Common myeloid progenitor, CD34-positive (primary cell): Measurements from ENCODE around the gene NLRP1.

Experiments
- CTCF ChIA-PET: fragments of 350-600 bp; sonication (Branson Sonifier 250); formaldehyde crosslinking; loops from one replicate; lab custom pipeline; 2021; ENCODE audit warnings: antibody characterized with exemption; lab: Charles Lee
- POLR2A ChIA-PET: fragments of 350-600 bp; sonication (Branson Sonifier 250); formaldehyde crosslinking; loops from one replicate; lab custom pipeline; 2021; ENCODE audit warnings: antibody characterized with exemption; lab: Charles Lee
- DNase-seq, 3 donors: peaks; one replicate each; pipeline versions ENCODE4 v3.0.0 to v3.0.0-alpha.2; 2013
- H3K27ac ChIP-seq, 2 experiments: 1 replicate in 1 of 2; 2 replicates in 1 of 2; pipeline ENCODE4 v1.7.0; 2013; ENCODE audit warnings: inconsistent platforms in 2 of 2, low read length in 2 of 2, mild to moderate bottlenecking in 2 of 2, low read depth in 1 of 2, moderate library complexity in 1 of 2; ENCODE audit not compliant: severe bottlenecking in 2 of 2, insufficient read depth in 1 of 2, poor library complexity in 1 of 2
- H3K27me3 ChIP-seq, 5 experiments: replicated peaks in 2 of 5; 1 replicate in 3 of 5; 2 replicates in 2 of 5; pipeline versions ENCODE4 v1.6.1 to v1.7.0; 2013; ENCODE audit warnings: low read length in 4 of 5, mild to moderate bottlenecking in 2 of 5, moderate library complexity in 2 of 5, inconsistent platforms in 1 of 5; ENCODE audit not compliant: insufficient read depth in 5 of 5, control insufficient read depth in 4 of 5
- H3K36me3 ChIP-seq, 4 experiments: 1 replicate in 2 of 4; 2 replicates in 2 of 4; pipeline versions ENCODE4 v1.6.1 to v1.7.0; 2013; ENCODE audit warnings: low read length in 3 of 4, control low read depth in 1 of 4, mild to moderate bottlenecking in 1 of 4; ENCODE audit not compliant: control insufficient read depth in 4 of 4, insufficient read depth in 4 of 4
- H3K4me1 ChIP-seq, 4 experiments: 1 replicate in 3 of 4; 2 replicates in 1 of 4; pipeline versions ENCODE4 v1.6.1 to v1.7.1; 2013; ENCODE audit warnings: low read length in 3 of 4, mild to moderate bottlenecking in 3 of 4, control low read depth in 1 of 4, inconsistent platforms in 1 of 4, moderate library complexity in 1 of 4; ENCODE audit not compliant: control insufficient read depth in 4 of 4, insufficient read depth in 4 of 4; ENCODE audit errors: control extremely low read depth in 1 of 4
- H3K4me3 ChIP-seq, 7 experiments: 1 replicate in 4 of 7; 2 replicates in 3 of 7; pipeline versions ENCODE4 v1.5.1 to v1.7.0; 2013; ENCODE audit warnings: mild to moderate bottlenecking in 7 of 7, low read length in 6 of 7, moderate library complexity in 6 of 7, inconsistent platforms in 2 of 7, low read depth in 2 of 7, control low read depth in 1 of 7; ENCODE audit not compliant: insufficient read depth in 4 of 7, control insufficient read depth in 1 of 7; ENCODE audit errors: extremely low read depth in 1 of 7
- H3K9me3 ChIP-seq, 5 experiments: 1 replicate in 4 of 5; 2 replicates in 1 of 5; pipeline versions ENCODE4 v1.6.1 to v1.7.1; 2013; ENCODE audit warnings: low read length in 4 of 5, mild to moderate bottlenecking in 2 of 5, inconsistent platforms in 1 of 5, low read depth in 1 of 5, moderate library complexity in 1 of 5; ENCODE audit not compliant: control insufficient read depth in 4 of 5, insufficient read depth in 2 of 5; ENCODE audit errors: control extremely low read depth in 1 of 5
- whole genome bisulfite sequencing: methylation state at CpG from one replicate; pipeline ENCODE4 v1.1.5; 2013; ENCODE audit not compliant: insufficient coverage; 5-methylcytosine and 5-hydroxymethylcytosine counted together

The NLRP1 gene

DNA sequence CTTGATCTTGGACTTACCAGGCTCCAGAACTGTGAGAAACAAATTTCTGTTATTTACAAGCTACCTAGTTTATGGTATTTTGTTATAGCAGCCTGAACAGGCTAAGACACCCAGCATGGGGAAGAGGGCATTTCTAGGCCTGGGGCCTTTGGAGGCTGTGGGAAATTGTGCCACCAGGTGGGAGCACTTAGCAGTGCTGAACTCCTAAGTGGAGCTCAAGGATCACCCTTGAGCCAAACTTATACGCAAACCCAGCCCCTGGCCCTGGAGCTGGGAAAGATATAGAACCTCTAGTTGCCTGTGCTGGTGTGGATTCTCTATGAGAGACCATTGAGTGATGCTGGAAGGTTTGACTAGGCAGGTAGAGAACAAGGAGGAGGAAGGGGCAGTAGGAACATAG lies 61.8 kb downstream of the NLRP1 start:
- H3K9me3 ChIP-seq, result no peaks in the 10 kb centered on the region
- no peaks in the 10 kb centered on the region for H3K27me3 ChIP-seq
- H3K4me3 ChIP-seq, result no peak overlapping the region
- DNase-seq, result no peak
- H3K27ac ChIP-seq, result no peak overlapping the region
- peaks cover 0 to 14% (median 13%) of the 10 kb centered on the region in 4 experiments for H3K4me1 ChIP-seq
- POLR2A ChIA-PET, result no interaction called here
- peaks cover 3 to 25% (median 5%) of the 10 kb centered on the region in 4 experiments for H3K36me3 ChIP-seq
- CTCF ChIA-PET, result no interaction called here
- WGBS, result 67% methylated on average over 1 of the region's 1 CpG

DNA sequence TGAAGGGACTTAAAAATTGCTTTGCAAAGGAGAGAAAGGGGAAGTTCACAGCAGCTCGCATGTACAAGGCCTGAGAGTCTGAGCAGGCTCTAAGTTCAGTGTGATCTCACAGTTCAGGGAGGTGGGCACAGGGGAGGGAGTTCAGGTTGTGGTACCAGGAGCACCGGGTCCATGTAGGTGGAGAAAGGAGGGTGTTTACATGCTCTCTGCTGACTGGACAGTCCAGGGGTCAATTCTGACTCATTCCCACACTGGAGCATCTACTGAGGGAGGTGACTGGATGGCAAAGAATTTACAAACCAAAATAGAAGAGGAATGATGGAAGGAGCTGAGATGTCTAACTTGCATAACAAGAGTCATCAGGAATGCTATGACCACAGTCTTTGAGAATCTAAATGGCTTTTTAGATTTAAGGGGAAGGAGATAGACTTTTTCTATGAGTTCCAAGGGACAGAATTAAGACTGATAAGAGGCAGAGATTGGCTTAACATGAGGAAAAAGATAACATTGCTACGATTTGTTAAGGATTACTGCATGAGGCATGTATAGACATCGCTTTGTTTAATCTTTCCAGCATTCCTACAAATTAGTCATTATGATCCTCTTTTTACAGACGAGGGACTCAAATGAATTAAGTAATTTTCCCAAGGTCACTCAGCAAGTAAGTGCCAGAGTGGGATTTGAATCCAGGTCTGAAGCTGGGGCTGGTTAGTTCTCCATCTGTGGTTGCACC lies 68.1 kb downstream of the NLRP1 start:
- DNase-seq, result peak in 2 of 3 donors; percentile 27 to 61
- H3K4me1 ChIP-seq, result no peaks in the 10 kb centered on the region
- no peak overlapping the region for H3K27ac ChIP-seq
- H3K27me3 ChIP-seq, result no peaks in the 10 kb centered on the region
- H3K4me3 ChIP-seq, result no peak overlapping the region
- H3K9me3 ChIP-seq, result no peaks in the 10 kb centered on the region
- H3K36me3 ChIP-seq, result peaks cover 3 to 26% (median 6%) of the 10 kb centered on the region in 4 experiments
- 71% methylated on average over 3 of the region's 5 CpGs for WGBS
- POLR2A ChIA-PET, result no interaction called here
- CTCF ChIA-PET, result interaction anchor here (1.4 to 1.6 kb wide), 2 partner anchors 11 to 14 kb away, joined by 3 to 4 read pairs; no protein-coding TSS in a partner anchor

- H3K4me1 ChIP-seq, result no peaks in the 10 kb centered on the region
- peaks cover 3 to 22% (median 6%) of the 10 kb centered on the region in 4 experiments for H3K36me3 ChIP-seq
- ChIA-PET CTCF (no interaction called here), POLR2A (no interaction called here)
- WGBS, result 100% methylated on average over 7 of the region's 10 CpGs
- no peak for DNase-seq
- H3K9me3 ChIP-seq, result no peaks in the 10 kb centered on the region
- no peak overlapping the region for H3K4me3 ChIP-seq
- no peak overlapping the region for H3K27ac ChIP-seq
- no peaks in the 10 kb centered on the region for H3K27me3 ChIP-seq
Measured at GRCh38 chr17:5514976-5515375, 69.3 kb downstream of the NLRP1 start.

DNA sequence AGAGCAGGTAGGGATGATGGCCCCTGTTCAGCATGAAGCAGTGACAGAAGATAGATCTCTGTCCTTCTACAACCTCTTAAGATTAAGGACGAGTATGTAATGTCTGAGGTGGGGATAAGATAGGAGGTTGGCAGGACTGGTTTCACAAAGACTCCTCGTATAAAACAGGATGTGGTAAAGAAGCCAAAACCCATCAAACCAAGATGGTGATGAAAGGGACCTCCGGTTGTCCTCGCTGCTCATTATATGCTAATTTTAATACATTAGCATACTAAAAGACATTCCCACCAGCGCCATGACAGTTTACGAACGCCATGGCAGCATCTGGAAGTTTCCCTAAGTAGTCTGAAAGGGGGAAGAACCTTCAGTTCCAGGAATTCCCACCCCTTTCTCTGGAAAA lies 70.7 kb downstream of the NLRP1 start:
- peak in 2 of 3 donors; percentile 27 to 30 for DNase-seq
- Histone ChIP-seq H3K36me3 (peaks cover 3 to 22% (median 7%) of the 10 kb centered on the region in 4 experiments), H3K4me1 (no peaks in the 10 kb centered on the region), H3K27me3 (no peaks in the 10 kb centered on the region), H3K27ac (no peak overlapping the region), H3K9me3 (no peaks in the 10 kb centered on the region), H3K4me3 (no peak overlapping the region)
- ChIA-PET POLR2A (no interaction called here), CTCF (no interaction called here)
- 100% methylated on average over 3 of the region's 7 CpGs for WGBS

- ChIA-PET CTCF (interaction anchor here (0.6 kb wide), 1 partner anchor 131 kb away, joined by 3 read pairs; no protein-coding TSS in a partner anchor), POLR2A (no interaction called here)
- DNase-seq, result peak in 2 of 3 donors; percentile 34 to 57
- H3K4me1 ChIP-seq, result no peaks in the 10 kb centered on the region
- no peak overlapping the region for H3K27ac ChIP-seq
- no peaks in the 10 kb centered on the region for H3K27me3 ChIP-seq
- H3K4me3 ChIP-seq, result no peak overlapping the region
- H3K36me3 ChIP-seq, result peaks cover 3 to 17% (median 7%) of the 10 kb centered on the region in 4 experiments
- H3K9me3 ChIP-seq, result no peaks in the 10 kb centered on the region
- 93% methylated on average over 10 of the region's 17 CpGs for WGBS
Measured at GRCh38 chr17:5511401-5512225, 72.7 kb downstream of the NLRP1 start.

- Histone ChIP-seq H3K36me3 (peaks cover 2 to 9% (median 6%) of the 10 kb centered on the region in 4 experiments), H3K9me3 (no peaks in the 10 kb centered on the region), H3K4me1 (no peaks in the 10 kb centered on the region), H3K27me3 (no peaks in the 10 kb centered on the region), H3K4me3 (no peak overlapping the region), H3K27ac (no peak overlapping the region)
- WGBS, result 96% methylated on average over 4 of the region's 8 CpGs
- POLR2A ChIA-PET, result no interaction called here
- CTCF ChIA-PET, result no interaction called here
- no peak for DNase-seq
Measured at GRCh38 chr17:5510771-5511170, 73.5 kb downstream of the NLRP1 start.

GRCh38 chr17:5509482-5509881 lies 74.8 kb downstream of the NLRP1 start:
- H3K36me3 ChIP-seq, result peaks cover under 1 to 6% (median 3%) of the 10 kb centered on the region in 4 experiments
- 98% methylated on average over 6 of the region's 8 CpGs for WGBS
- CTCF ChIA-PET, result interaction anchor here (1.3 kb wide), 1 partner anchor 17 kb away, joined by 3 read pairs; no protein-coding TSS in a partner anchor
- no peak for DNase-seq
- no peaks in the 10 kb centered on the region for H3K4me1 ChIP-seq
- no peak overlapping the region for H3K27ac ChIP-seq
- POLR2A ChIA-PET, result no interaction called here
- H3K4me3 ChIP-seq, result no peak overlapping the region
- H3K9me3 ChIP-seq, result no peaks in the 10 kb centered on the region
- no peaks in the 10 kb centered on the region for H3K27me3 ChIP-seq
